Stomach (tissue), 9 donors: ENCODE measurements around the gene MTHFD2. TPM values are rescaled to one million over a fixed set of nuclear protein-coding genes. Genes with fewer than 3 reads are reported as not detected.

Experiments used
- DNase-seq, 2 donors: peaks; one replicate each; pipeline versions ENCODE4 v3.0.0 to v3.0.0-alpha.2; 2013 to 2019
- H3K27ac ChIP-seq, 5 donors: fragments of 200-600 bp in 4 of 5; sonication (generic) in 4 of 5; one replicate each; pipeline ENCODE4 v1.5.1; 2013 to 2019; ENCODE audit warnings: mild to moderate bottlenecking in 1 of 5, moderate library complexity in 1 of 5
- H3K27me3 ChIP-seq, 3 donors: fragments of 200-600 bp; sonication (generic); one replicate each; pipeline ENCODE4 v1.5.1; 2017 to 2019; ENCODE audit warnings: mixed run types in 1 of 3
- H3K36me3 ChIP-seq, 4 donors: fragments of 200-600 bp; sonication (generic); 1 replicate in 3 of 4; 2 replicates in 1 of 4; pipeline ENCODE4 v1.5.1; 2016 to 2019
- H3K4me1 ChIP-seq, 4 donors: fragments of 200-600 bp; sonication (generic); one replicate each; pipeline ENCODE4 v1.5.1; 2016 to 2019
- H3K4me3 ChIP-seq, 4 donors: fragments of 200-600 bp; sonication (generic) in 3 of 4; one replicate each; pipeline ENCODE4 v1.5.1; 2016 to 2019; ENCODE audit warnings: mild to moderate bottlenecking in 1 of 4
- H3K9me3 ChIP-seq, 4 donors: fragments of 200-600 bp; sonication (generic); one replicate each; pipeline ENCODE4 v1.5.1; 2016 to 2019
- CTCF ChIP-seq, 7 experiments: fragments of 450-650 bp in 4 of 7; fragments of 200-600 bp in 3 of 7; sonication (generic) in 3 of 7; IDR thresholded peaks; one replicate each; pipeline ENCODE4 v1.5.1; 2016 to 2019; ENCODE audit warnings: antibody characterized with exemption in 7 of 7, control low read depth in 2 of 7, mild to moderate bottlenecking in 1 of 7
- EP300 ChIP-seq: sonication (generic); formaldehyde crosslinking; IDR thresholded peaks from one replicate; pipeline ENCODE4 v1.6.1; 2017; ENCODE audit warnings: antibody characterized with exemption
- POLR2A ChIP-seq, 4 donors: fragments of 450-650 bp; IDR thresholded peaks; one replicate each; pipeline ENCODE4 v1.6.1; 2016; ENCODE audit warnings: antibody characterized with exemption in 4 of 4, control low read depth in 2 of 4, mild to moderate bottlenecking in 1 of 4, moderate library complexity in 1 of 4
- POLR2AphosphoS5 ChIP-seq, 3 donors: sonication (generic); formaldehyde crosslinking; IDR thresholded peaks; one replicate each; pipeline ENCODE4 v1.6.1; 2016; ENCODE audit warnings: antibody characterized with exemption in 3 of 3
- WGBS, 5 donors: extraction: QIAGEN DNeasy Blood & Tissue Kit in 3 of 5; methylation state at CpG; one replicate each; pipeline versions ENCODE4 v1.1.5 to v1.1.7; 2013 to 2018; 5-methylcytosine and 5-hydroxymethylcytosine counted together
- intact Hi-C: fragments of 100-400 bp; cut with DNase I; formaldehyde crosslinking; loops from one replicate; pipeline ENCODE4 v1.15.1; 2023; ENCODE audit warnings: low total_unique reads
- polyA plus RNA-seq, 3 donors: library from polyadenylated mRNA; stranded (reverse); fragments of 200-250 nt; gene quantifications; one replicate each; pipeline ENCODE4 v1.2.3, GENCODE V29; 2013
- total RNA-seq, 5 donors: library from RNA; depleted of rRNA; stranded (reverse); fragments of >200 nt; gene quantifications; one replicate each; pipeline versions ENCODE4 v1.1.0 to v1.2.3, GENCODE V29; 2014 to 2016
- donor health status: healthy with polysubstance abuse.
- donor health status: Bipolar disorder and iron deficiency.
- donor health status: healthy.

MTHFD2 gene
- total and polyA plus RNA-seq, 8 donors: 4.3 to 54.1 (median 39.5) TPM

GRCh38 chr2:74221604-74222299 lies 23.3 kb downstream of the MTHFD2 start:
- peaks cover 0 to 12% (median 9%) of the 10 kb centered on the region in 4 donors for H3K4me1 ChIP-seq
- DNase-seq: no peak
- no peaks in the 10 kb centered on the region for H3K27me3 ChIP-seq
- TF ChIP-seq CTCF (IDR thresholded peaks at IDR 0.05): no peak
- TF ChIP-seq EP300: no peak
- no peak for TF ChIP-seq POLR2A (IDR thresholded peaks at IDR 0.05)
- TF ChIP-seq POLR2AphosphoS5 (IDR thresholded peaks at IDR 0.05): no peak
- WGBS, 5 donors: 92 to 98% (median 94%) methylated on average over 6 of the region's 6 CpGs
- peaks cover 5 to 38% (median 21%) of the 10 kb centered on the region in 4 donors for H3K36me3 ChIP-seq
- no peak overlapping the region for H3K27ac ChIP-seq
- no peaks in the 10 kb centered on the region for H3K9me3 ChIP-seq
- intact Hi-C loops: no loop called here
- no peak overlapping the region for H3K4me3 ChIP-seq

GRCh38 chr2:74222300-74222650 lies 23.9 kb downstream of the MTHFD2 start:
- intact Hi-C loops: no loop called here
- H3K27ac ChIP-seq: no peak overlapping the region
- WGBS, 5 donors: 88 to 94% (median 89%) methylated on average over 5 to 6 of the region's 6 CpGs

GRCh38 chr2:74223941-74224770 lies 25.7 kb downstream of the MTHFD2 start:
- no peaks in the 10 kb centered on the region for H3K27me3 ChIP-seq
- peak overlapping the region in 1 of 5 donors; percentile 34 for H3K27ac ChIP-seq
- H3K9me3 ChIP-seq: no peaks in the 10 kb centered on the region
- no peak overlapping the region for H3K4me3 ChIP-seq
- TF ChIP-seq POLR2AphosphoS5 (IDR thresholded peaks at IDR 0.05) (no peak), POLR2A (IDR thresholded peaks at IDR 0.05) (no peak), EP300 (no peak), CTCF (IDR thresholded peaks at IDR 0.05) (no peak)
- 91 to 97% (median 96%) methylated on average over 8 of the region's 8 CpGs for WGBS, 5 donors
- H3K36me3 ChIP-seq: peaks cover 0 to 18% (median 7%) of the 10 kb centered on the region in 4 donors
- DNase-seq: peak in 1 of 2 donors; percentile 20
- peaks cover 0 to 16% (median 13%) of the 10 kb centered on the region in 4 donors for H3K4me1 ChIP-seq
- intact Hi-C loops: no loop called here

More at GRCh38 chr2:74222300-74222650, 23.9 kb downstream of the MTHFD2 start:
- Histone ChIP-seq H3K27me3 (no peaks in the 10 kb centered on the region), H3K9me3 (no peaks in the 10 kb centered on the region), H3K4me1 (peaks cover 0 to 16% (median 13%) of the 10 kb centered on the region in 4 donors), H3K4me3 (no peak overlapping the region), H3K36me3 (peaks cover 0 to 35% (median 16%) of the 10 kb centered on the region in 4 donors)
- DNase-seq: no peak
- TF ChIP-seq POLR2AphosphoS5 (IDR thresholded peaks at IDR 0.05) (no peak), POLR2A (IDR thresholded peaks at IDR 0.05) (no peak), EP300 (no peak), CTCF (IDR thresholded peaks at IDR 0.05) (no peak)

- Histone ChIP-seq H3K4me1 (peaks cover 0 to 16% (median 13%) of the 10 kb centered on the region in 4 donors), H3K9me3 (no peaks in the 10 kb centered on the region), H3K27me3 (no peaks in the 10 kb centered on the region), H3K4me3 (no peak overlapping the region), H3K36me3 (peaks cover 0 to 11% (median 4%) of the 10 kb centered on the region in 4 donors), H3K27ac (no peak overlapping the region)
- WGBS, 5 donors: 63 to 75% (median 69%) methylated on average over 3 to 4 of the region's 4 CpGs
- intact Hi-C loops: no loop called here
- DNase-seq: no peak
- TF ChIP-seq POLR2A (IDR thresholded peaks at IDR 0.05) (no peak), EP300 (no peak), POLR2AphosphoS5 (IDR thresholded peaks at IDR 0.05) (no peak), CTCF (IDR thresholded peaks at IDR 0.05) (no peak)
These were observed 27.5 kb downstream of the MTHFD2 start for GRCh38 chr2:74225698-74226459.
